Right hindlimb (tissue), 1 donor: ENCODE results near the gene PTK7.
"Not testable (repeated sequence)": the region's sequence is repeated elsewhere in the genome, so short reads cannot be mapped to it uniquely, and the experiment has no call there.

ENCODE experiments used
- DNase-seq: peaks from one replicate; pipeline ENCODE4 v3.0.0-alpha.2; 2018

Gene PTK7

DNA sequence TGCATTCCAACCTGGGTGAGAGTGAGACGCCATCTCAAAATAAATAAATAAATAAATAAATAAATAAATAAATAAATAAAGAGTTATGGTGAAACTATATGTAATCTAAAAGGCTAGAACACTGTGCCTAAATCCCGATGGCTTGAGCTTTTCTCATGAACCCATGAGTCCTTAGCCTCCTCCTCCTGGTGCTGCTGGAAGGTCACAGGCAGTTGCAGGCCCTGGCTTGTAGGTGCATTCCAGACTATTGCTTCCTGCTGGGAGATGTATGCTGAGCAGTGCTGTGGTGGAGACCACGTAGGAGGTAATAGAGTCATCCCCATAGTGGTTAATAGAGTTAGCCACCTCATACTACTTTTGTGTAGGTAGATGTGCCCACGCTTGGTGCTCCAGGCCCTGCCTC is 12.5 kb downstream of the PTK7 start:
- no peak for DNase-seq

DNA sequence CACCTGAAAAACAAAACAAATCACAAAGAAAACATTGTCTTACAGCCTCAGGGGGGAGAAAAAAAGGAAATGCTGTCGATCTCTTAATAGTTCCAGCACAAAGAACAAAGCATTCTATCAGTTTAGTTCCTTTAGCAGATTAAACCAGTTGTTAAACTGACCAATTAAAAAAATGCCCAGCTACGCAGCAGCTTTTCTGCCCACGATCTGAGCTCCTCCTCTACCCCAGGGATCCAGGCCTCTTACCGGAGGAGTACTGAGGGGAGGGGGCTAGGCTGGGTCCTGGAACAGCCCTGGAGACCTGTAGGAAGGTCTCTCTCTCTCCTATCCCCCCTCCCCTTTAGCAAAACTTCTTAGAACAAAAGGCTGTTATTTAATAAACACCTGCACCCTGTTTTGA is 13.4 kb downstream of the PTK7 start:
- DNase-seq: no peak

DNA sequence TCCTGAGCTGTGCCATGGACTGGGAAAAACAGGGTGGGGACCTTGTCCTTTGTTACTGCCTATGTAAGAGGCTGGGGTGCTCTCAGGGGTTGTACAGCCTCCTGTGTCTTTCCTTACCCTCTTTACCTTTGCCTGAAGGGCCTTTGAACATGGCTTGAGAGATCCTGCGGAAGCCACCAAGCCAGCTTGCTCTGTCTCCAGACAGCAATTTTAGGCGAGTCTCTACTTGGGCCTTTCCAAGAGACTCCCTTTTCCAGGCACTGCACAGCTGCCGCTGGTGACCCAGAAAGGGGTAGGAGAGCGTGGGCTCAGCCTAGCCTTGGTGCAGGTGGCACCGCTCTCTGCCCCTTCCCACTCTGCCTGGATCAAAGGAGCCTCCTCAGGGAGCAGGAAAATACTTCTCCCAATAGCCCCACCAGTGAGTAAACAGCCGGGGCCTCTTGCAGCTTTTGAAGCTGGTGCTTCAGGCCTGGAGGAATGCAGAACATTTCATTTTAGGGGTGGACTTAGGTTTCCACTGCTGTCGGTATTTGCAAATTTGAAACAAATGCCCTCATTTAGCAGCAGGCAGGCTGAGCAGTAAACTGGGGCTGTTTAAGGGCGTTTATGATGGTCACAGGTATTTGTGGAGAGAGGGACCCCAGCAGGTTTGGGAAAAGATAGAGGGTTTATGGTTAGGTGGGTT is 13.9 kb downstream of the PTK7 start:
- DNase-seq: no peak

DNA sequence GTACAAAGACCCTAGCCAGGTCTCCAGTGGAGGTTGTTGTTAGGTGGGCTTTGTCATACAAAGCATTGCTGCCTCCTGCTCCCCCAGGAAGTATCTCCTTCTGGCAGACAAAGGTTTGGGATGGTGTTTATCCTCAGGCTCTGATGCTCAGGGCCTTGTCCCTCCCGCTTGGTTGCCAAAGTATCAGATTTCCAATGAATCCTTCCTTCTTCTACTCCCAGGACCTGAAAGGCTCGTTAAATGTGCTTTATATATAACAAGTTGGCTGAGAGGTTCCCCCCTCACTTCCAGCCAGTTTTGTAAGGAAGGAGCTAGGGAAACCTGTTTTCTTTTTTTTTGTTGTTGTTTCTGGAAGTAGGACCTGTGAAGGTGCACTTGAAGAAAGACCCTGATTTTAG is 14.4 kb downstream of the PTK7 start:
- no peak for DNase-seq

DNA sequence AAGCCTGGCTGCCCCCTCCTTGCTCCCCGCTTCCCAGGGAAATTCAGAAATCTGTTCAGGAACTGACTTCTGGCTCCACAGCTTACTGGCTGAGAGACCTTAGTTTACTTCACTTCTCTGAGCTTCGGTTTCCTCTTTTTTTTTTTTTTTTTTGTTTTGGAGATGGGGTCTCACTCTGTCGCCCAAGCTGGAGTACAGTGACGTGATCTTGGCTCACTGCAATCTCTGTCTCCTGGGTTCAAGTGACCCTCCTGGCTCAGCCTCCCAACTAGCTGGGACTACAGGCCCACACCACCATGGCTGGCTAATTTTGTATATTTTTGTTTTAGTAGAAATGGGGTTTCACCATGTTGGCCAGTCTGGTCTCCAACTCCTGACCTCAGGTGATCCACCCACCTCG is 14.9 kb downstream of the PTK7 start:
- DNase-seq: no peak

DNA sequence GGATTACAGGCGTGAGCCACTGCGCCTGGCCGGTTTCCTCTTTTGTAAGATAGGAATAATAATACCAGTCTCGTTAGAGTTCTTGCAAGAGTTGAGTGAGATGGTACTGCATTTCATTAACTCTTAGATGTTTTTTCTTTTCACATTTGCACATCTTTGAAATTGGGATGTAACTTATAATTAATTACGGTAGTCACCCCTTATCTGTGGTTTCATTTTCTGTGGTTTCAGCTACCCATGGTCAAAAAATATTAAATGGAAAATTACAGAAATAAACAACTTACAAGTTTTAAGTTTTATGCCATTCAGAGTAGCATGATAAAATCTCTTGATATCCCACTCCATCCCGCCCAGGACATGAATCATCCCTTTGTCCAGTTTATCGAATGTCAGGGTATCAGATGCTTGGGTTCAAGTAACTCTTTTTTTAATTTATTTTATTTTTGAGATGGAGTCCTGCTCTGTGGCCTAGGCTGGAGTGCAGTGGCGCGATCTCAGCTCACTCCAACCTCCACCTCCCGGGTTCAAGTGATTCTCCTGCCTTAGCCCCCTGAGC is 15.4 kb downstream of the PTK7 start:
- no peak for DNase-seq

DNA sequence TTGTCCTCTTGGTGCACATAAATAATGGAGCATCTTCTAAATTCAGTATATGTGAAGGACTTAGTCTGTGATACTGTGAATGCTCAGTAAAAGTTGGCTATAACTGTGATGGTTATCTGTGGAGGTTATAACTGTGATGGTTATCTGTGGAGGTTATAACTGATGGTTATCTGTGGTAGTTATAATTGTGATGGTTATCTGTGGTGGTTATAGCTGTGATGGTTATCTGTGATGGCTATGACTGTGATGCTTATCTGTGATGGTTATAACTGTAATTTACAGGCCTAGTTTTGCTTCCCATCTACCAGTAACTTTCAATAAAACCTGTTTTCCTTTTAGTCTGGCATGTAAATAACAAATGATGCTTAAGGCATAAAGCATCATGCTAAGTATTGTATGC is 16.5 kb downstream of the PTK7 start:
- DNase-seq: no peak

DNA sequence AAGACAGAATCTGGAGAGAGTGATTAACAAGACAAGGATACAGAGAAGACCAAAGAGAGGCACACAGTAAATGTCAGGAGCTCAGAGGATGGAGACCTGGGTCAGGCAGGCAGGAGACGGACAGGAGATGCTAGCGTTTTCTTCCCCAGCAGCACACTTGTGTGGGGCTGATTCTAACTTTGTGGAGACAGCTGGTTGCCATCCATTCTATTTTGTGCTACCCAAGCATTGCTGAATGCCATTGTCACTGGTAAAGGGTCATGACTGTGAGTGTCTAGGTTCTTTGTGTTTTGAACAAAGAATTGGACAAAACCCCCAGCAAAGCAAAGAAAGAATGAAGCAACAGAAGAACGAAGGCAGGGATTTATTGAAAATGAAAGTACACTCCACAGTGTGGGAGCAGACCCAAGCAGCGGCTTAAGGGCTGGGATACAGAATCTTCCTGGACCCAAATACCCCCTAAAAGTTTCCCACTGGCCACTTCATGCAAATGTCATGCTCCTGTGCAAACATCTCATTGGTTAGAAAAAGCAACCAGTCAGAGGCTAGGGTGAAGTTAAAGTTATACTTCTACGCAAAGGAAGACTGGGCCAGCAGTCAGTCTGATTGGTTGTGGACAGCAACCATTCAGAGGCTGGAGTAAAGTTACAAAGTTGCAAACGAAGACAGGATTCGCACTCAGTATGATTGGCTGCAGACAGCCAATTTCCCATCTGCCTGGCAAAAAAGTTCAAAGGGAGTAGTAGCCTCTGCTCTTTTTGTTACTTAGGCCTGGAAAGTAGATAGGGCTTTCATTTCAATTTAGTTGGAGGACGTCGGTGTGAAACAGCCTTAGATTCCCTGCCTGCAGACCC is 17.5 kb downstream of the PTK7 start:
- DNase-seq: no peak

DNA sequence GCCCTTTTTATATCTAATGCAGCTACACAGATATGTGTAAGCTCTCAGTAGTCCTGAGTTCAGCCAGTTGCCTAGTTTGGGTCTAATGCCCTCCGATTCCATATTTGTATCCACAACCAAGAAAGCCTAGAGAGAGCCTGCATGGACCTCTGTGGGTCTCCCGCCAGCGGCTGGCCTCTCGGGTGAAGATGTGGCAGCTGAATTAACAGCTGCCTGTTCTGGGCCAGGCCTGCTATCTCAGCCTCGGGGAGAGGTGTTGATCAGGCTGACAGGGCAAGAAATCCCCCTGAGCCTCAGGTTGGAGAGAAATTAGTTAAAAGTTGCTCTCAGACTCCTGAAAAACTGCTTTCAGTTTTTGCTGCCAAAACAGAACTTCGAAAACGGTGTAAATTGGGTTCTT is 19.8 kb downstream of the PTK7 start:
- no peak for DNase-seq

DNA sequence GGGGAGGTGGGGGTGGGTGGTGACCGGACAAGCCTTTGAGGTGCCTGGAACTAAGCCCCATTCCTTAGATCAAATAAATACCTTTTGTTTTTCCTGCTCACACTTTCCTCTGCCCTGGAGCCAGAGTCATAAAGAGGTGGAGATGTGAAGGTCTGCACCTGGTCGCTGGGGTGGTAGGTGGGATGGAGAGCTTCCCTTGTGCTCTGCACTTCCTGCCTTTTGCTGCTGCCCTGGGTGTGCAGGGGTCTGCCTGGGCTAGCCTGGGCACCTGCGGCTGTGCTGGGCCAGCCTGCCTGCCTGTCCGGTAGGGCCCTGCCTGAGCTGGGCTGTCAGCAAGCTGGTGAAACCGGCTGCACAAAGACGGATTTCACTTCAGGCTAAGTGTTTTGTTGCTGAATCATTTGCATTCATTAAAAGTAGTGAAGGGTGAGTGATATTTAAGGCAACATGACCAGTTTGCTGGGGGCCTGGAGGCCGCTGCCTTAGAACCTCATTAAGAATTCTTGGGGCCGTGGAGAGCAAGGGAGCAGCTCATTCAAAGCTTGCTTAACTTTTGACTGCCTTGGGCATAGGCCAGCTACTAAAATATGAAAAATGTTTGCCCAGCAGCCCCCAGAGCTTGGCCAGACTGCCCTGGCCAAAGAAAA is 20.5 kb downstream of the PTK7 start:
- no peak for DNase-seq

DNA sequence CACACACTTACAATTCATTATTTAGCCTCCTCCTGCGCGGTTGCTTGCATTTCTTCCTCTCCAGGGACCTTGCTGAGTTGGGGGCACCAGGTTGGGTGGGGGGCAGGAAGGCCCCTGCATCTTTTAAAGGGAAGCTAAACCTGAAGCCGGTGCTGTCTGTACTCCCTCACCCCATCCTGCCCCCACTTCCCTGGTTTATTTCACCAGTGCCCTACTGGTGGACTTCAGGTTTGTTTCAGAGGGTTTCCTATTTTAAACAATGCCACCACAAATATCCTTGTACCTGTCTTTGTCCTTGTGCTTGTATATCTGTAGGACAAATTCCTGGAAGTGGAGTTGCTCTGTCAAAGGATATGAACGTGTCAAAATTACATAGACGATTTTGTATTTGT is 21.0 kb downstream of the PTK7 start:
- DNase-seq: no peak

DNA sequence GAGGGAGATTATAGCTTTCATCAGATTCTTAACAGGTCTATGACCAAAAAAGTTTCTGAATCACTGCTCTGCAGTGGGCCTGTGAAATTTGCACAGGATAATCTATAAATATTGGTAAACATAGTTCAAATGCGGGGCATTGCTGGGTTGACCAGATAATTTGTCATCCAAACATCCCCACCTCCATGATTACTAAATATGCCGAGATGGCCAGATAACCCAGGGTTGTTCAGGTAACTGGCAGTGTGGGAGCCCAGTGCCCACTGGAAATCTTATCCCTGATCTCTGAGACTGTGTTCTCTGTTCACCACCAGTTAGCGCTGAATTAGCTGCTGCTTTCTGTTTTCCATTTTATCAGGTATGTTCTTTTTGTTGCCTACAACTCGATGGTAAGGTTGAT is 21.4 kb downstream of the PTK7 start:
- DNase-seq: no peak

DNA sequence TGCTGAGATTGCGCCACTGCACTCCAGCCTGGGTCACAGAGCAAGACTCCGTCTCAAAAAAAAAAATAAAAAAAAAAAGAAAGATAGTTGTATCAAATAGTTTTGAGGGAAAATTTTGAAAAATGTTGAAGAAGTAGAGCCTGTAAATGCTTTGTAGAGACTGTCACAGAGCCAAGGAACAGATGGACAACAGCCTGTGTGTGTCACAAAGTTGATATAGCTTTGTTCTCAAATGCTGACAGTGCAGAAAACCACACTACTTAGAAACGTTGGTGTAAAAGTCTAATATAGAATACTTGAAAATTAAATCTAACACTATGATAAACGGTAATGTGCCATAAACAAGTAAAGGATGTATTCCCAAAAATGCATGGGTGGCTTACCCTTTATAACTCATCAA is 25.4 kb downstream of the PTK7 start:
- DNase-seq: no peak

DNA sequence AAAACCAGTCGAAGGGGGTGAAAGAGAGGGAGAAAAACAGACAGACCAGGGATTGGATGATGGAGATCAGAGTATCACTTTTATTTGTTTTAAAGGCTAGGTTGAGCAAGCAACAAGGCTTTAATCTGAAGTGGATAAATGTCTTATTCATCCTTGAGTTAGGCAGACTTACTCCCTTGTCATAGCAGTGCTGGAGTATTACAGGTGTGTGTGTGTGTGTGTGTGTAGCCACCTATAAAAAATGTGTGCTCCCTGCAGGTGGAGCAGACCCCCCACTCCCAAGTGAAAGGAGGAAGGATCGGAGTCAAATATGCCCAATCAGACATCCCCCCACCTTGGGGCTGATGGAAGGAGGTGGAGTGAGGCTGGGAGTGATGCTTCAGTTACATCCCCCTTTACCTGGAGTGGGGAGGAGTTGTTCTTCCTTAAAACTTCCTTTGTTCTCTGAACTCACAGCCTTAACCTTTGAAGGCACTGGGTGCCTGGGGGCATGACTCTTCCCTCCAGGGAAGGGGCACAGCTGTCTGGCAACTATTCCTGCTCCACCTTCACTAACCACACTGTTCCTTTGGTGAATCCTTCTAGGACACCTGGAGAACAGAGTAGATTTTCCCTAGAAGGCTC is 27.3 kb downstream of the PTK7 start:
- DNase-seq: no peak

DNA sequence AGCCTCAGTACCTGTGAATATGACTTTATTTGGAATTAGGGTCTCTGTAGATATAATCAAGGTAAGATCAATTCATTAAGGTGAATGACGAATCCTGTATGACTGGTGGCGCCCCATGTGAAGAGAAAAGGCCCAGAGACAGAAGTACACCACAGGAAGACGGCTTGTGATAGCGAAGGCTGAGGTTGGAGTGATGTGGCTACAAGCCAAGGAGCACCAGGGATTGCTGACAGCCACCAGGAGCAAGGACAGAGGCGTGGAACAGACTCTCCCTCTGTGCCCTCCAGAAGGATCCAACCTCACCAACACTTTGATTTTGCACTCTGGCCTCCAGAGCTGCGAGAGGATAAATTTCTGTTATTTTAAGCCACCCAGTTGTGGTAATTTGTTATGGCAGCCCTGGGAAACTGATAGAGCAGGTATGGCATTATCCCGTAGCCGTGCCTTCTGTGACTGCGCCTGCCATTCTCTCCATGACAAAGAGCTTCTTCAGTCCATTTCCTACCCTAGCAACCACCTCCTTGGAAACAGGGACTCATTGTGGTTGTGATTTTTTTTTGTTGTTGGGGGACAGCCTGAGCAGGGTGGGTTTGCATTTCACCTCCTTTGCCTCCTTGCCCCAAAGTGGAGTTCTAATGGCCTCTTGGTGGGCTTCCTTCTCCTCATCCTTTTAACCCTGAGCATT is 29.6 kb downstream of the PTK7 start:
- DNase-seq: no peak

DNA sequence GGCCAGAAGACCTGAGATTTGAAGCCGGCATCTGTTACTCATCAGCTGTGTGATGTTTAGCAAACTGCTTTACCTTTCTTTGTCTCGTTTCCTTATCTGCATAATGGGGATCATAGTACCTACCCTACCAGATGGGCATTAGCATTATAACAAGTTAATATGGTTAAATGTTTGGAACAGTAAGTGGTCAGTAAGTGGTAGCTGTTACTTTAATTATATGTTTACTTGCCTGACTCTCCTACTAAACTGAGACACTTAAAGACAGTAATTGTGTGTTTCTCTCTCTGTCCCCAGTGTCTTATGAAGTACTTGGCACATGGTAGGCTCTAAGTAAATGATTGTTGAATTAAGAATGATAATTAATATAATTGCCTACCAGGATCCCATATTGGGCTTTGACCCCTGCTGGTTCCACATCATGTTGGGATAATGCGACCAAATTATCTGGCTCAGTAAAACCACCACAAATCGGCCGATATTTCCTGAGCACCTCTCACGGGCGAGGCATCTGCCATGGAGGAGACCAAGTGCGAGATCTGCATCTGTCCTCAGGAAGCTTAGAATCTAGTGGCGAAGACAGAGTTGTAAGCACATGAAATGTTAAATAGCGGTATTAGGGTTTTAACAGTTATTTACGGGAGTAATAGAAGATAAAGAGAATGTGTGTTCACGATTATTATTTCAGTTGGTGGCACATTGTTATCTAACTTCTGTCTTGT is 31.4 kb downstream of the PTK7 start:
- no peak for DNase-seq

DNA sequence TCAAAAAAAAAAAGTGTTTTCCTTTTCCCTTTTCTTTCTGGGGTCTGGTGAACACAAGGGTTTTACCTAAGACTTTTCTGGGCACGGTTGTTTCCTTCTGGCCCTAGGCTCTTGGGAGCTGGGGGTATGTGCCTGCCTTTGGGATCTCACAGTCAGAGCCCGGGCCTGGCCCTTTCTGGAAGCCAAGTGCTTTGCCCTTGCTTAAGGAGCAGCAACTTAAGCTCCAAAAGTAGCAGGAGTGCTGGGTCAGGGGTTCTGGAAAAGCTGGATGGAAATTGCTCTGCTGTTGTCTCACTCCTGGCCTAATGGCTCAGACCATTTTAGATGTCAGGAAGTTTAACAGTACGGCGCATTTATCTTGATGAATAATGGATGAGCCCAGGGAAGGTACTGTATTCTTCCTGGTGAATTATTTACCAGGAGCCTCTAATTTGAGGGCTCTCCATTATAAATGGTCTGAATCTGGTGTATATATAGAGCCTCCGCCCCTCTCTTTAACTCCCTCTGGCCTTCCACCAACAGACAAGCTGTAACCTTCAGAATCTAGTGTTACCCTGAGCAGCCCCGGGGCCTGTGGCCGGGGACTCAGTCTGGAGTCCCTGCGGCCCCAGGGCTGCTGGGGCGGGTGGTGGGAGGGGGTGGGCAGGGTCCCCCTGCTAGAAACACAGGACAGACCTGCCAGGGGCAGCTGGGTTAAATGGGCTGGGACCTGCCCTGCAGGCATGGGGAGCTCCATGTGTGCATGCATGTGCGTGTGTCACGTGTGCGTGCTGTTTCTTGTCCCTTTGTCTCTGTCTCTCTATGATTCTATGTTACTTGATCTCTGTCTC is 37.5 kb downstream of the PTK7 start:
- no peak for DNase-seq

DNA sequence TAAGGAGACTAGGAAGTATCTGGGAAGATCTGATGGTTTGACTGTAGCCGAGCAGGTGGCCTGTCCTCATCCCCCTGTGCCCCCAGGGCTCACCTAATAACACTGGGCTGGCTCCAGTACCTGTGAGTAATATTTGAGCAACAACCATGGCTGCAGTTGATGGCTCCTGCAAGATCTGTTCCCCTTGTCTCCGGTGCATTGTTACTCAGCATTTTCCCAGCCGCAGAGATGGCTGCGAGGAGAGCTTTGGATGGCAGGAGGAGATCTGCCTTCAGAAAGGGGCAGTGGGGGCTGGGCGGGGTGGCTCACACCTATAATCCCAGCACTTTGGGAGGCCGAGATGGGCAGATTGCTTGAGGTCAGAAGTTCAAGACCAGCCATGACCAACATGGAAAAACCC is 39.3 kb downstream of the PTK7 start:
- no peak for DNase-seq

DNA sequence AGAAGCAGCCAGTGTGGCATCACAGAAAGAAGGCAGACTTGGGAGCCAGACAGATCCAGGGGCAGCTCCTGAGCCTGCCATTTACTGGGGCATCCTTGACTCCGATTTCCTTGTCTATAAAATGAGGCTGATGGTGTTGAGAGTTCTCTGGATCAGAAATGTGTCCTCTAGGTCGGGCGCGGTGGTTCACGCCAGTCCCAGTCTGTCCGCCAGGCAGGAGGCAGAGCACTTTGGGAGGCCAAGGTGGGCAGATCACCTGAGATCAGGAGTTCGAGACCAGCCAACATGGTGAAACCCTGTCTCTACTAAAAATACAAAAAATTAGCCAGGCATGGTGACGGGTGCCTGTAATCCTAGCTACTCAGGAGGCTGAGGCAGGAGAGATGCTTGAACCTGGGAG is 41.4 kb downstream of the PTK7 start:
- DNase-seq: not testable (repeated sequence)

DNA sequence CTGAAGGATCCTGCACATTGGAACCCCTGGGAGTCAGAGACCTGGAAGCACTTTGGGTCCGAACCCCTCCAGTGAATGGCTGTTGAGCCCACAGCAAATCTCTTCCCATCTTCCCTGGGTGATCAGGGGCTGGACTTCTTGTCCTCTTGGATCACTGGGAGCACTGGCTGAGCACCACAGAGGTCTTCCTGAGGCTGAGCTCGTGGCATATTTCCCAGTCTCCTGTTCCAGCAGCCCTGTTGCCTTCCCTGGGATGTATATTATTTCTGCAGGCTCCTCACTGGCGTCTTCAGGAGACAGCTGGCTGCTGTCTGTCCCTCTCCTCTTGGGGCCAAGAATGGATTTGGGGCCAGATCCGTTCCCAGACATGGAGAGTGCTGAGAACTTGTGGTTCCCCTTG is 43.4 kb downstream of the PTK7 start:
- DNase-seq: no peak
